Natural killer cell treated with Interleukin-12 subunit alpha and Interleukin-12 subunit beta and Interleukin-15 and Interleukin-18, amount 100 ng/mL, for 72 hours (primary cell): ENCODE data around the gene ENAH. TPM values are rescaled to one million over a fixed set of nuclear protein-coding genes. Genes with fewer than 3 reads are reported as not detected.

ENCODE experiments used
- ATAC-seq, 2 donors: fragments of 150-1000 bp; cut with Tn5 transposase in 1 of 2; sonication (Bioruptor Pico), chemical (Tn5 transposase) in 1 of 2; 2 replicates each; pipeline ENCODE4 v1.10.0; 2021
- DNase-seq: peaks from one replicate; pipeline ENCODE4 v3.0.0; 2022; ENCODE audit warnings: low spot score
- H3K27ac Mint-ChIP-seq, 2 donors: 1 replicate in 1 of 2; 2 replicates in 1 of 2; pipeline ENCODE4 v1.8.0; 2022; ENCODE audit warnings: mixed read lengths in 2 of 2, mild to moderate bottlenecking in 1 of 2, moderate library complexity in 1 of 2
- H3K27me3 Mint-ChIP-seq, 2 donors: 1 replicate in 1 of 2; 2 replicates in 1 of 2; pipeline ENCODE4 v1.8.0; 2022; ENCODE audit warnings: mixed read lengths in 2 of 2
- H3K36me3 Mint-ChIP-seq: one replicate; pipeline ENCODE4 v1.8.0; 2022; ENCODE audit warnings: mixed read lengths
- H3K4me1 Mint-ChIP-seq, 2 donors: 1 replicate in 1 of 2; 2 replicates in 1 of 2; pipeline ENCODE4 v1.8.0; 2022; ENCODE audit warnings: low read depth in 2 of 2, mixed read lengths in 2 of 2, mild to moderate bottlenecking in 1 of 2
- H3K4me3 Mint-ChIP-seq: one replicate; pipeline ENCODE4 v1.8.0; 2022; ENCODE audit warnings: mixed read lengths
- H3K9me3 Mint-ChIP-seq: 2 replicates; pipeline ENCODE4 v1.8.0; 2022; ENCODE audit warnings: mixed read lengths
- total RNA-seq, 2 donors: library from RNA; stranded (reverse); gene quantifications; one replicate each; pipeline ENCODE4 v1.2.3, GENCODE V29; 2022

The ENAH gene
- total RNA-seq, 2 donors from 2014 or later: 0.52 TPM; not detected in 1

DNA sequence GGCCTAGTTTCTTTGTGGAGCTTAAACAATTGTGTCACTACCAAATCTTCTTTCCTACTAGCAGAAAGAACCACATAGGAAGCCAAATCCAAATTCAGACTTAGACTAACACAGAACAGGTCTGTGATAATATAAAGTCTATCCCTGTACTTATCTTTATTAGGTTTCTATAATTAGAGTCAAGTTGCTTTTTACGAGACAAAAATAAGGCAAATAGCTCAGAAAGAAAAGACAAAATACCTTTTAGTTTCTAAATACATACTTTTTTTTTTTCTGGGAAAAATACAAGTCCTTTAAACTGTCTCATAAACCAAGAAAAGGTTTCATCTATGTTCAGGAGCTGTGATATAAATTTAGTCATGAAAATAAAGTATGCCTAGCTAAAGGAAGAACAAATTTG is 146.2 kb downstream of the ENAH start:
- Mint-ChIP-seq H3K9me3 (no peaks in the 10 kb centered on the region), H3K27ac (no peak overlapping the region), H3K4me3 (no peak overlapping the region), H3K4me1 (no peaks in the 10 kb centered on the region), H3K27me3 (peaks cover 0 to 3% of the 10 kb centered on the region in 2 donors), H3K36me3 (no peaks in the 10 kb centered on the region)
- no peak for DNase-seq
- ATAC-seq: no peak

DNA sequence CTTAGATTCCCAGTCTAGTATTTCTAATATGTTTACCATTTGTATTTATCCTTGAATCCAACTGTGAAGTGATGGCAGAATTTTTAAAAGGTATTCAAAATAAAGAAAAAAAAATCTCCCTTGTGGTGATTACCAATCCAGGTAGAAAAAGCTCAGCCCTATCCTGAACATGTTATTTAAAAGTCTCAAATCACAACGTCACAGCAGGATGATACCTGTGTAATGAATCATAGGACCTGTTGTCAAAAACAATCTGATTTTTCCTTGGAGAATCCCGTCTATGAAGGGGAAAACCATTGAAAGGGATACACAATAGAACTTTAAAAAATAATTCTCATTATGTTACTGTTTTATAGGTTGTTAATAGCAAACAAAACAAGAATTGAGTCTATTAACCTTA is 148.1 kb downstream of the ENAH start:
- no peak overlapping the region for H3K4me3 Mint-ChIP-seq
- H3K36me3 Mint-ChIP-seq: no peaks in the 10 kb centered on the region
- no peaks in the 10 kb centered on the region for H3K4me1 Mint-ChIP-seq
- ATAC-seq (no peak), DNase-seq (no peak)
- no peaks in the 10 kb centered on the region for H3K9me3 Mint-ChIP-seq
- no peak overlapping the region for H3K27ac Mint-ChIP-seq
- H3K27me3 Mint-ChIP-seq: peaks cover 0 to 2% of the 10 kb centered on the region in 2 donors

DNA sequence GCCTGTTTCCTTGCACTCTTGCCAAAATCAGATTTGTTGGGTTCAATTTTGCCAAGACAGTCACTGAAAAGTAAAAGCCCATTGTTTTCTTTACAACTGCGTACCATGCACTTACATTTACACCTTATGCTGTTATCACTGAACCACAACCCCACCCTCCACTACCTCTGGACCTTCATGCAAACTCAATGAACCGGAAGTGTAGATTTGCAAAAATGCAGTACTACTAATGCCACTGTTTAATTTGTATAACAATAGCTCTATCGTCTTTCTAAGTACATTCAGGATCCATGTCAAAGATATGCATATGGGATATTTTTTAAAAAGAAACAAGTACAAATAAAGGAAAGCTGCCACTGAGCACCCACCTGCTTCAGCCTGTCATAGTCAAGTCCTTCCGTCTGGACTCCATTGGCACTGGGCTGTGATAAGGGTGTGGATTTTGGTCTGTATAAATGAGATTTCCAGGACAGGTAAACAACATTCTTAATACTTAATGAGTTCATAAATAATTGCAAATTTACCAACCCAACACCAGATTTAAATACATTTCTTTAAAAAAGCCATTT is 152.2 kb downstream of the ENAH start:
- Mint-ChIP-seq H3K4me1 (no peaks in the 10 kb centered on the region), H3K27ac (no peak overlapping the region), H3K4me3 (no peak overlapping the region)

DNA sequence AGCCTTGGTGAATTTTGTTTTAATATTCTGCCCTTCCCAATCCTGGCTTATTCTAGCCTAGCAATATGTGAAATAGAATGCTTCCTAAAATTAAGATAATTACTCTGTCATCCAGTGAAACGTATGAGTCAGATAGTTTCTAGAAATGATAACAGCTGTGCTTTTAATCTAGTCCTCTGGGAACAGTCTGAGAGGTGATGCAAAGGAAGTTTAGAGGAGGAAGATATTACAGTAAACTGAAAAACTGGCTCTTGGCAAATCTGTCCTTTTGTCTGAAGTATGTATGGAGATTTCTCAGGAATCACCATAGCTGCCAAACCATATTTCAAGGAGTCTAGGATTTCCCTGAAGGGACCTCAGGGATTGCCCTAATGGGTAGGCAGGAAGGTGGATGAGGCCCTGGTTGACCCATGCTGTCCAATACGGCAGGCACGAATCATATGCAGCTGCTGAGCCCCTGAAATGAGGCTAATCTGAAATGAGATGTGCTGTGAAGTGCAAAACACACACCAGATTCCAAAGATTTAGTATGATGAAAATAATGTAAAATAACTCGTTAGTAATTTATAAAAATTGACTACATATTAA is 154.3 kb downstream of the ENAH start:
- no peak for ATAC-seq
- no peaks in the 10 kb centered on the region for H3K9me3 Mint-ChIP-seq
- no peak for DNase-seq
- H3K27me3 Mint-ChIP-seq: peaks cover 7 to 22% of the 10 kb centered on the region in 2 donors
- no peaks in the 10 kb centered on the region for H3K4me1 Mint-ChIP-seq
- no peaks in the 10 kb centered on the region for H3K36me3 Mint-ChIP-seq
- H3K4me3 Mint-ChIP-seq: no peak overlapping the region
- no peak overlapping the region for H3K27ac Mint-ChIP-seq

More for the DNA sequence above, 152.2 kb downstream of the ENAH start:
- DNase-seq: no peak
- H3K9me3 Mint-ChIP-seq: no peaks in the 10 kb centered on the region
- ATAC-seq: no peak
- H3K36me3 Mint-ChIP-seq: no peaks in the 10 kb centered on the region
- H3K27me3 Mint-ChIP-seq: peaks cover 7 to 14% of the 10 kb centered on the region in 2 donors

DNA sequence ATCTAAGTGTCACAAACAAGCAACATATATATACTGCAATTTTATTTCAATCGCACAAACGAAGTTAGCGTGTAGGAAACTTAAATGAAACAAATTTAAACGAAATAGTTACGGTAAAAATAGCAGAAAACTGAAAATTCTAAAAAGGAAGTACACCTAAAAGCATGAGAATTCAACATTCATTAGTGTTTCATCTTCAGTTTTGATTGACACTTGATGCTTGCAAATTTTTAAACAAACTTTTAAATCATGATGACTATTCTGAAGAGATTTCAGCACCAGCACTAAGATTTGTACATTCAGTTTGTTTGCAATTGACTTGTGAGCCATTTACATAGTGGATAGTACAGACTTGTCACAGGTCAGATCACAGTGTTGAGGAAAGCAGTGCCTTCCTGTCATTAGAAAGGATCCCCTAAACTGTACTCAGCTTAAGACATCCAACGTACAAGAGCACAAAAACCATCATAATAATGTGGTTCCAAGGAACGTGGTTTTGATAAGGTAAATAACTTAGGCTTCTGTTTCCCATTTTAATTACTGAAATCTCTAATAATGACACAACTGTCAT is 158.0 kb downstream of the ENAH start:
- Mint-ChIP-seq H3K4me3 (no peak overlapping the region), H3K4me1 (no peaks in the 10 kb centered on the region), H3K36me3 (no peaks in the 10 kb centered on the region), H3K27me3 (peaks cover 7 to 26% of the 10 kb centered on the region in 2 donors), H3K9me3 (no peaks in the 10 kb centered on the region), H3K27ac (no peak overlapping the region)
- DNase-seq: no peak
- no peak for ATAC-seq

DNA sequence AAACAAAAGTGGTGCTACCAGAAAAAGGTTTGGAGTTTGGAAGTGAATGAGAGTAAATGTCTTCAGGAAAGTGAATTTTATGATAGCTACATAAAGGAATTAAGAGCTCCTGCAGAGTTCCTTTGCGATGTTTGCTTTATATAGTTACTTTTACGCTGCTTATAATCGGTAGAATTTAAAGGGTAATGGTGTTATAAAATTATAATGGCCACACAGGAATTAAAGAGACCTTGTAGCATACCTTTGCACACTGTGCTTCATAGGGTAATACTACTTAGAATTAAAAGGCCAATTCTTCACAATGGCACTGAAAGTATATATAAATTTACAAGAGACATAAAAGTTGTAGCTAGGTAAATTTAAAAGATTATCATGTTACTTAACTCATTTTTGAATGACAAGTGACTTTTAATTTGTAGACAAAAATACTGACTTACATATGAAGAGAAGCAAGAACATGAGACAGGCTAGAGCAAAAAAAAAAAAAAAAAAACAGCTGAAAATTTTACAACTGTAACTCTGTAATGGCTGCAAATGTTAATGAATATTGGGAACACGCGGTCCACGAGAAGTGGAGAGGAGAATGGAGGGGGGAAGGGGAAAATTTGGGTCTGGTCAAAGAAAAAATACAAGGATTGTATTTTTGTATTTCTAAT is 159.2 kb downstream of the ENAH start:
- H3K9me3 Mint-ChIP-seq: no peaks in the 10 kb centered on the region
- ATAC-seq (no peak), DNase-seq (no peak)
- H3K4me3 Mint-ChIP-seq: no peak overlapping the region
- no peaks in the 10 kb centered on the region for H3K4me1 Mint-ChIP-seq
- no peaks in the 10 kb centered on the region for H3K36me3 Mint-ChIP-seq
- no peak overlapping the region for H3K27ac Mint-ChIP-seq
- H3K27me3 Mint-ChIP-seq: peaks cover 7 to 25% of the 10 kb centered on the region in 2 donors

DNA sequence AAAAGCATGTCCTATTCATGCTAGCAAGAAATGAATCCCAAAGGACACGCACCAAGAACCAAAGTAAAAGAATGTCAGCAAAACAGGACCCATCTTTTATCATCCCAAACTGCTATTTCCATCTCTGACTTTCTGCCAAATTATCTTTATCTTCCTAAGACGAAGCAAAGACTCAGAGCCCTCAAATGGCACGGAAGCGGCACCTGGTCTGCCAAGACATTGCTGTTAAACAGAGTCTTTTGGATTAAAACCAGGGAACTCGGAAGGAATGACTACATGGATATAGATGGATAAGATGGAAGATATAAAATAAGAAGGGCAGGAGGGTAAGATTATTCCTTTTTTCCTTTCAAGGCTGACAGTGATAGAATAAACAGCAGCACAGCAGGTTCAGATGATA is 164.2 kb downstream of the ENAH start:
- Mint-ChIP-seq H3K36me3 (no peaks in the 10 kb centered on the region), H3K27ac (no peak overlapping the region), H3K4me1 (no peaks in the 10 kb centered on the region), H3K27me3 (peaks cover 0 to 4% of the 10 kb centered on the region in 2 donors), H3K4me3 (no peak overlapping the region), H3K9me3 (no peaks in the 10 kb centered on the region)
- DNase-seq (no peak), ATAC-seq (no peak)

DNA sequence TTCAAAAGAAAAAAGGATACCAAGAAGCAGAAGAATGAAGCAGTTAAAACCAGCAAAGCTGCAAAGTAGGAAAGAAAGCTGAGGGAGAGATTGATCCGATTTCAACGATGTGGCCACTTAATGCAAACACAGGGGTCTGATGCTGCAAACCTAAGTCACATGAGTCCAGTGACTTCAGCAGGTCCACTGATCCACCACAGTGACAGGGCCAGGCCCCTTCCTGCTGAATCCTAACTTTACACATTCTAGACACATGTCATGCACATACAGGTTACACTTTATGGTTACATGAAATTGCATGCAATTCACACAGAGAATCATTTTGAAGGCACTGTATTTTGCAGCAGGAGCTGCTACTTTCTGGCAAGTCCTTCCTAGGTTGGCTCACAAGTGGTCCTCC is 166.1 kb downstream of the ENAH start:
- H3K9me3 Mint-ChIP-seq: no peaks in the 10 kb centered on the region
- no peak overlapping the region for H3K4me3 Mint-ChIP-seq
- no peak overlapping the region for H3K27ac Mint-ChIP-seq
- ATAC-seq (no peak), DNase-seq (no peak)
- H3K36me3 Mint-ChIP-seq: no peaks in the 10 kb centered on the region
- H3K27me3 Mint-ChIP-seq: no peaks in the 10 kb centered on the region
- H3K4me1 Mint-ChIP-seq: no peaks in the 10 kb centered on the region

DNA sequence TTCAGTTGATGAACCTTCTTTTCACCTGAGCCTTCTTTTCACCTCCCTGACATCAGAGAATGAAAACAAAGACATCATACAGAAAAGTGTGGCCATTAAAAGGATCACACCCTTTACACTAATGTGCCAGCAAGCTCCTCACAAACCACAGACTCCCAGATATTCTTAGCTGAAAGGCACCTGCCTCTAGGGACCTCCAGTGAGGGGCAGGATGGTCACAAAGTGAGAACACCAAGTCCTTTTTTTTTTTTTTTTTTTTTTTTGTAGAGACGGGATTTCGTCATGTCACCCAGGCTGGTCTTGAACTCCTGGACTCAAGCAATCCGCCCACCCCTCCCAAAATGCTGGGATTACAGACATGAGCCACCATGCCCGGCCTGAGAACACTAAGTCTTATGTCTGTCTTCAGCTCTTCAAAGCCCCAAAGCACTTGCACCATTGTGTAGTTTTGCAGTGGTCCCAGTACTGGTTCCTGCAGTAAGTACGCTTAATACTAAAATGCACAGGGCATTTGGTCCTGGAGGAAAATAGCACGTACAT is 166.9 kb downstream of the ENAH start:
- ATAC-seq (no peak), DNase-seq (no peak)
- no peak overlapping the region for H3K4me3 Mint-ChIP-seq
- H3K9me3 Mint-ChIP-seq: no peaks in the 10 kb centered on the region
- H3K36me3 Mint-ChIP-seq: no peaks in the 10 kb centered on the region
- H3K27me3 Mint-ChIP-seq: no peaks in the 10 kb centered on the region
- H3K27ac Mint-ChIP-seq: no peak overlapping the region
- H3K4me1 Mint-ChIP-seq: no peaks in the 10 kb centered on the region

DNA sequence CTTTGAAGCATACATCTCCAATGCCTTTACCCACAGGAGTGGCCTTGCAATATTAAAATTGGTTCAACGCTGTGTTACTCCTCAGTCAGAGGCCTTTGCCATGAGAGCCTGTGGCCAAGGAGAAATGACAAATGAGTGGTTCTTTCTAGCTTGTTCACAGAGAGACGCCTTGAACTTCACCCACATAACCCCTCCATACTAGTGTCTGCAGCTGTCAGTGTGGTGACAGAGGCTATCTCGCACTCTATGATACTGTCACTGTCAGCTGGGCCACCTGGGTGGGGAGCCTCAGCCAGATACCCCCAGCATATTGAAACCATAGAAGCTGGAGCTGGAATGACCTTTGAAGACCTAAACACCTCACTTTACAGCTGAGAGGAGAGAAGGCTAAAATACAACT is 167.7 kb downstream of the ENAH start:
- H3K27me3 Mint-ChIP-seq: no peaks in the 10 kb centered on the region

DNA sequence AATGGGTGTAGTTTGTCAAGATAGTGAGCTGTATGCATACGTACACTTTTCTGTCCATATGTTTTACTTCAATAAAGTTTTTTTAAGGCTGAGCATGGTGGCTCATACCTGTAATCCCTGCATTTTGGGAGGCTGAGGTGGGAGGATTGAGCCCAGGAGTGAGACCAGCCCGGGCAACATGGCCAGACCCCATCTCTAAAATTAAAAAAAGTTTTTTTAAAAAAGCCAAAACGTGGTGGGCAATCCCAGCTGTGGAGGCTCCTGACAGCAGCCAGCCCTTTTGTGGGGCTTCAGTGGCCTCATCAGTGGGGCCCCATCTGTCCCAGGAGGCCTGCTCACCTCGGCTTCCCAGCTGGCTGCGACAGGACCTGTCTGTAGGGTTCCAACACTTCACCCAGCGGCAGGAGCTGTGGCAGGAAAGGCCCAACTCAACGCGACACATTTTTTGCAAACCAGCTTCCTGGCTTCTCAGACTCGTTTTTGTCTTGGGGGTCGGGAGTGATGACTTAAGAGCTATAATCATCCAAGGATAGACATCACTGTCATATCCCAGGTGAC is 168.2 kb downstream of the ENAH start:
- Mint-ChIP-seq H3K4me3 (no peak overlapping the region), H3K36me3 (no peaks in the 10 kb centered on the region), H3K9me3 (no peaks in the 10 kb centered on the region), H3K27me3 (no peaks in the 10 kb centered on the region), H3K4me1 (no peaks in the 10 kb centered on the region), H3K27ac (no peak overlapping the region)
- no peak for ATAC-seq
- no peak for DNase-seq

More for the DNA sequence above, 167.7 kb downstream of the ENAH start:
- no peaks in the 10 kb centered on the region for H3K36me3 Mint-ChIP-seq
- DNase-seq (no peak), ATAC-seq (no peak)
- no peaks in the 10 kb centered on the region for H3K4me1 Mint-ChIP-seq
- no peaks in the 10 kb centered on the region for H3K9me3 Mint-ChIP-seq
- no peak overlapping the region for H3K4me3 Mint-ChIP-seq
- H3K27ac Mint-ChIP-seq: no peak overlapping the region

DNA sequence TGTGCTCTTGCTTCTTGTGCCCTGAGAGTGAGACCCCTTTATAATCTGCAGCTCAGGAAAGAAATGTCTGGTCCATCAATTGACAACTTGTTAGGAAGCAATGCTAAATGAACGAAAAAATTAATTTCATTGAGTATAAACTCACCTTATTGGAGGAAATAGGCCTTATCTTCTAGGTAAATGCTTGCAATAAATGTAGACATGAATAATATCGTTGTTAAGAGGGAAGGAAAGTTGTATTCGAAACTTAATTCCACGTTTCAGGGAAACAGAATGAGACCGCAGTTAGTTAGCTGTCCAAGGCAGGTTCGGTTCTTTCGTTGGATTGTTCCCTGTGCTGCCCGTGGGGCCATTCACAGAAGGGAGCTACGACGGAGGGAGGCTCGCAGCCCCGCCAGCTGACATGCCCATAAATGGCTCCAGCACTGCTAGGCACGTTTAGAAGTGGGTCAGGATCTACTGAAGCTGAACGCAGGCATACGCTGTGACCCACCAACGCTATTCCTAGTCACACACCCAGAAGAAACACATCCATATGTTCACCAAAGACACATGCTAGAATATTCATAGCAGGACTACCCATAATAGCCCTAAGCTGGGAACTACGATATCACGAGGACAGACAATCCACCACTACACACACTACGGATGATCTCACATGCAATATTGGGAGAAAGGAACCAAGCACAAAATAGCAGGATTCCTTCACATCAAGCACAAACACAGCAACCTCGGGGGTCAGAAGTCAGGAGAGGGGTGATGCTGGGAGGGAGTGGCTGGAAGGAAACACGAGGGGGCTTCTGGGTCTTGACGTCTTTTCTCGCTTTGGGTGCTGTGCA is 168.9 kb downstream of the ENAH start:
- Mint-ChIP-seq H3K9me3 (no peaks in the 10 kb centered on the region), H3K4me1 (no peaks in the 10 kb centered on the region), H3K27ac (no peak overlapping the region), H3K4me3 (no peak overlapping the region), H3K36me3 (no peaks in the 10 kb centered on the region), H3K27me3 (no peaks in the 10 kb centered on the region)
- DNase-seq (no peak), ATAC-seq (no peak)

DNA sequence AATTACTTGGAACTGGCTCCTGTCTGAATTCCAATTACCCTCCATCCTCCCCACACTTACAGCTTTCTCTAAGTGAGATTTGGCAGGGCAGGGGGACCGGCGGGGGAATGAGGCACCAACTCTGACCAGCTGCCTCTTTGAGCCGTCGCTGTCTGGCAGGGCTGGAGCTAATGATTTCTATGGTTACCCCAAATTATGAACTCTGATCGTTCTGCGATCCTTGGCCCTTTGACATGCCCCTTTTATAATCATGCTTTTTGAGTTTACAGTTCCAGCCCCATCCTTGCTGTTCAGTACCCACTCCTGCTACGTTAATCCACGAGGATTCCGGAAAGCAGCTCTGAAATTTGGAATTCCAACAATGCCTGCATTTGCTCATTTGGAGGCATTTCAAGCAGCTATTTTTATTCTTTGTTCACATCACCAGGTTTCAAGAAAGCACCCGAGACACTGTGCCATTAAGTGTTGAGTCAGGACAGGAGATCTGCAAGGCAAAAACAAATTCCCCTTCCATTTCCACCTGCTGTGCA is 170.4 kb downstream of the ENAH start:
- no peak for ATAC-seq
- no peaks in the 10 kb centered on the region for H3K27me3 Mint-ChIP-seq
- no peaks in the 10 kb centered on the region for H3K36me3 Mint-ChIP-seq
- H3K4me3 Mint-ChIP-seq: no peak overlapping the region
- no peak overlapping the region for H3K27ac Mint-ChIP-seq
- no peak for DNase-seq
- H3K4me1 Mint-ChIP-seq: peaks cover 6 to 10% of the 10 kb centered on the region in 2 donors
- no peaks in the 10 kb centered on the region for H3K9me3 Mint-ChIP-seq
